NCI-H1436 treated with DMSO at 0.1 percent for 48 hours (cell line): ENCODE results near the gene ZNF614.
"Not testable (repeated sequence)": the region's sequence is repeated elsewhere in the genome, so short reads cannot be mapped to it uniquely, and the experiment has no call there.

ENCODE experiments used
- DNase-seq: peaks from one replicate; lab custom pipeline; 2025; lab: John Stamatoyannopoulos, UW

The ZNF614 gene

DNA sequence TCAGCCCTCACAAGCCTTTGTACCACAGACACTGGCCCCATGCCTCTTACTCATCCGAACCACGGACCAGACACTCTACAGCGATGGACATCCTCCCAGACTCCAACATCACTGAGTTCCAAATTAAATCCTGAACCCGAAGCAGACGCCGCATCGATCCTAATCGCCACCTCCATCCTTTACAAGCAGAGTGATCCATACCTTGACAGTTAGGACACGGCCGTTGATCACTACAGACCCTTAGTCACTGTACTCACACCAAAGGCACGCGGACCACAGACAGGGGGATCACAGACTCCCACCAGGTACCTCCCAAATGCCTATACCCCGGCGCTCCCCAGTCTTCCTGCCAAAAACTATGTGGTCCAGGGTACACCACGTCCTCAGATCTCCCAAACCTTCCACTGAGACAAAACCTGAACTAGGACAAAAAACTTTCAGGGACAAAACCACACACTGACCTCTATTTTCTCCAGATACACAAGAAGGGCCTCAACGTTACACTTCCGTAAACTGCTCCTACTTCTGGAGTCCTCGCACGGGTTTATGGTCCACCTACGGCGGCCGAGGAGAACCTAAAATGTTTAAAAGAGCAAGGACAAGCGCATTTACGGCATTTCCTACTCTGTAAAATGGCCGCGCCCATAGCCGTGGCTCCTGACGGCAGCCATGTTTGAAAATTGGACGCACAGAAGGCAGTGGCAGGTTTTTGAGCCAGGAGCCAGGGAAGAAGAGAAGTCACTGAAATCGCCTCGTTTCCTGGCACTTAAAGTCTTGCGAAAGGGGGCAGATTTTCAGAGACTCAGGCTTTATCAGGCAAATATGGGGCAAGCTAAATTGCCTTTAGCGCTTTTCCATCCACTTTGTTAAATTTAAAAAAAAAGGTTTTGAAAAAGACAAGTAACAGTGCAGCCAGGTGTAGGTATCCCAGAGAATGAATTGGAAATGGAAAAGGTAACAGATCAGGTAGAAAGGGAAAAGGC is 41.6 kb downstream of the ZNF614 start, which contains the start of gene ZNF350:
ZNF350 (minus strand) TSS at position 532 of the 983 bp plus-strand sequence. CDS start 12,480 bp downstream, outside the sequence.
- DNase-seq: peak; percentile 81

DNA sequence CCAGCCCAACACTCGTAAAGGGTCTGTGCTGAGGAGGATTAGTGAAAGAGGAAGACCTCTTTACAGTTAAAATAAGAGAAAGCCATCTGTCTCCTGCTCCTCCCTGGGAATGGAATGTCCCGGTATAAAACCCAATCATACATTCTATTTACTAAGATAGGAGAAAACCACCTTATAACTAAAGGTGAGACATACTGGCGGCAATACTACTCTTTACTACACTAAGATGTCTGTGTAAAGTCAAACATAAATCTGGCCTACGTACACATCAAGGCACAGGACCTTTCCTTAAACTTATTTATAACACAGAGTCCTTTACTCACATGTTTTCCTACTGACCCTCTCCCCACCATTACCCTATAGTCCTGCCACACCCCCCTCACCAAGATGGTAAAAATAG is 44.8 kb downstream of the ZNF614 start:
- DNase-seq: no peak

DNA sequence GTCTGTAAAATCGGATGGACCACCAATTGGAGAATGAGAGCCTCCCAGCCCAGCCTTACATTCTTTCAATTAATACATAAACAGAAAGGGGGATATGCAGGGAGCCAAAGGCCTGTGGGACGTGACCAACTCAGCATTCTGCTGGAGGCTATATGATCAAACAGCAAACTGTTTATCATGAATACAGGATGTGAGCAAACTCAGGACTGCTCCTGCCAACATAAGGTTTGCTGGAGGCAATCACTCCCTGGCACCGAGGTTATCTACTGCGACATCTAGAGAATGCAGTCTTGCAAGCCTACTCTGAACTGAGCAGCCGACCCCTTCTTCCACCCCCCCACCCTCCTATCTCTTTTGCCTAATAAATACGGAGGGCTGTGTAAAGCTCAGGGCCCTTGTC is 47.3 kb downstream of the ZNF614 start:
- DNase-seq: not testable (repeated sequence)

DNA sequence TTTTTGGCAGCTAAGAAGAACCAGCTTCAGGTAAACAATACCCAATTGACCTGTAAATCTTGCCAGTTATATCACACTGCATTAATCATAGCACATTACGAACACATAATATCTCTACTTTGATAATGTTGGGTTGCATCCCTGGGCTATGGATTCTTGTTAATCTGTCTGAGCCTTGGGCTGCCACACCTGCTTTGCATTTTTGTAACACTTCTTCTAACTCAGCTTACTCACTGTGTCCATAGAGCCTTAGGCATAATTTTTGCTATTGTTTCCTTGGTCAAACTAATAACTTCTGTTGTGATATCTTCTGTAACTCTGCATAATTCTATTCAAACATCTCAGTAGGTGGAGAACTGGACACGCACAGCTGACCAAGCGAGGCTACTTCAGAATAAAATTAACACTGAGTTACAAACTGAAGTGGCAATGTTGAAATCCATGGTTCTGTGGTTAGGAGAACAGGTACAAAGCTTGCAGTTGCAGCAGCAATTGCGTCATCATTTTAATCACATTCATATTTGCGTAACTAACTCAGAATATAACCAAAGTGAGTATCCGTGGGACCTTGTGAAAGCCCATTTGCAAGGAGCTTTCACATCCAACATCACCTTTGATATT is 48.0 kb downstream of the ZNF614 start:
- no peak for DNase-seq

DNA sequence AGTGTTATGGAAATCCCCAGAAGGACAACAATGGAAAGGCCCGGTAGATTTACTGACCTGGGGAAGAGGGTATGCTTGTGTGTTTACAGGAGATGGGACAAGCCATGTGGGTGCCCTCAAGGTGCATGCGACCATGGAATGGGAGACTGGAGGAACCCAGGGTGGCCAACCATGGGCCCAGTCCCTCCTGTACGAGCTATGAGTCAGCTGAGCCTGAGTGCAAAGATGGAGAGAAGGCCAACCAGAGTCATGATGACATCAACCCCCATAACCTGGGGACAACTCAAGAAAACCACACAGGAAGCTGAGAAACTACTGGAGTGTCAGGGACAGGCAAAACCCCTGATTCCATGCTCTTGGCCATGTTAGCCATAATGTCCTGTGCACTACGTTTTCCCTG is 49.3 kb downstream of the ZNF614 start:
- no peak for DNase-seq

DNA sequence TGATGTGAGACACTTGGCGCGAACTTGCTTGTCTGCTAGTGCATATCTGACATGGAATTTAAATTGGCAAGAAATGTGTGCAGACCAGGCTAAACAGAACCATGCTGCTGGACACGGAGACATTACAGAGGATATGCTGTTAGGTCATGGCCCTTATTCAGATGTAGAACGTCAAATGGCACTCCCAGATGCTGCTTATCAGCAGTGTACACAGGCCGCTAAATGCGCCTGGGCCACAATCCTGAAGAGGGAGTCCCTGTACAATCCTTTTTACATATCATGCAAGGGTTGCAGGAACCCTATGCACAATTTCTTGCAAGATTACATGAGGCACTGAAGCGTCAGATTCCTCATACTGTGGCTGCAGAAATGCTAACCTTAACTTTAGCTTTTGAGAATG is 50.8 kb downstream of the ZNF614 start:
- DNase-seq: no peak

DNA sequence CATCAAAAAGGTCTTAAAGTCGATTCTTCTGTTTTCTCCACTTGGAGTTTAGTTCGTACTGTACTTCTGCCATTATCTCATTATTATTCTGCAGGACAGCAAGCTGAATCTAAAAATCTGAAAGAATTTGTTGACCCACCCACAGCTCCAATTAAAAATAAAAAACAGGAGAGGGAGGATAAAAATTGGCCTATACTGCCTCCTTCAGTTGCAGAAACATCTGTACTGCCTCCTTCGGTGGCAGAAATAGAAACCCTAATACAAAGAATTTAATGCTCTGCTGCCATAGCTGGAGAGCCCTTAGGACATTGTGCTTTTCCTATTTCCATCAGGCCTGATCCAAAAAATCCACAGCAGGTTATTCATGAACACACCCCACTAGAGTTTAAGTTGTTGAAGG is 51.3 kb downstream of the ZNF614 start:
- no peak for DNase-seq

DNA sequence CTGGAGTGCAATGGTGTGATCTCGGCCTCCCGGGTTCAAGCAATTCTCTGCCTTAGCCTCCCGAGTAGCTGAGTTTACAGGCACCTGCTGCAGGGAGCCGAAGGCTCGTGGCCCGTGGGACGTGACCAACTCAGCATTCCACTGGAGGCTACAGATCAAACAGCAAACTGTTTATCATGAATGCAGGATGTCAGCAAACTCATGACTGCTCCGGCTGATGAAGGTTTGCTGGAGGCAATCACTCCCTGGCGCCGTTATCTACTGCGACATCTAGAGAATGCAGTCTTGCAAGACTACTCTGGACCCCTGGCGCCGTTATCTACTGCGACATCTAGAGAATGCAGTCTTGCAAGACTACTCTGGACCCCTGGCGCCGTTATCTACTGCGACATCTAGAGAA is 52.4 kb downstream of the ZNF614 start:
- DNase-seq: not testable (repeated sequence)

DNA sequence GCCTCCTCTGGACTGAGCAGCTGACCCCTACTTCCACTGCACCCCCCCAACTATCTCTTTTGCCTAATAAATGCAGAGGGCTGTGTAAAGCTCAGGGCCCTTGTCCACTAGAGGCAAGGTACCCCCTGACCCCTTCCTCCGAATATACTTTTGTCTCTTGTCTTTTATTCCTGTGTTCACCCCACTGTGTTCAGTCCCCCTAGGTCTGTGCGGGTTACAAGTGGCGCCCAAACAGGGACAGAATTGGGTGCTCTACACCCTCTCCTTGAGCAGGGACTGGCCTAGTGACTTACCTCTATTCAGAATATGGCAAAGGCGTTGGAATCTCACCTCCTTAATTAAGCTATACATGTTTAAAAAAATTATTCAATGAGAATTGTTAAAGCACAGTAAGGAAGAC is 56.6 kb downstream of the ZNF614 start:
- no peak for DNase-seq

DNA sequence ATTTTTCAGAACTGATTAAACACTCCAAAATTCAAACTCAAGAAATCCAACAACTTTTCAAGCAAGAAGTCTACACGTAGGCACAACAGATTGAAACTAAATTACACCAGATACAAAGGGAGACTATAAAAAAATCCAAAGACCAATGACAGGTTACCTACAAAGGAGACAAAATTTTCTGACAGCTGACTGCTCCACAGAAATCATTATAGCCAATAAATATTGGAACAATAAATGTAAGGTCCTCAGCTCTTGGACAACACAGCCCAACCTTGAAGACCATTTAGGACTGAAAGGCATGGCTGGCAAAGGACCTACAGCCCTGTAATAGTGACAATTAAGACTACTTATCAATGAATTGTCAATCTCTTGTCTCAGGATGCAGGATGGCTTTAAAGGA is 57.5 kb downstream of the ZNF614 start:
- no peak for DNase-seq

DNA sequence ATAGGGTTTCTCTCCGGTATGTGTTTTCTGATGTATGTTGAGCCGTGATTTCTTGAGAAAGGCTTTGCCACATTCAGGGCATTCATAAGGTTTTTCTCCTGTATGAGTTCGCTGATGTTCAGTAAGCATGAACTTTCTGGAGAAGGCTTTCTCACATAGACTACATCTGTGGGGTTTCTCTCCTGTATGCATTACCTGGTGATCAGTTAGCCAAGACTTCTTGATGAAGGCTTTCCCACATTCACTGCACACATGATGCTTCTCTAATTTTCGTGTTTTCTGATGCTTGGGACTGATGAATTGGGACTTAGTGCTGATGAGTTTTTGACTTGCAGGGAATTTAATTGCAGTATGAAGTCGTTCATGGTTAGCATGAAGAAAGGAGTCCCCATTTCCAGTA is 62.6 kb downstream of the ZNF614 start:
- no peak for DNase-seq
